NCI-H345 treated with DMSO at 0.1 percent for 48 hours (cell line): Measurements from ENCODE around the gene IVD.

Source experiments
- DNase-seq: peaks from one replicate; lab custom pipeline; 2025; ENCODE audit not compliant: unreplicated experiment; lab: John Stamatoyannopoulos, UW

The IVD gene

GRCh38 chr15:40412095-40412759 is 6.6 kb downstream of the IVD start:
- no peak for DNase-seq

GRCh38 chr15:40413036-40413435 is 7.4 kb downstream of the IVD start:
- no peak for DNase-seq

- DNase-seq: no peak
Observed at GRCh38 chr15:40414816-40415215, 9.2 kb downstream of the IVD start.

- no peak for DNase-seq
Observed at GRCh38 chr15:40415226-40415625, 9.6 kb downstream of the IVD start.

GRCh38 chr15:40416056-40416455 is 10.5 kb downstream of the IVD start:
- no peak for DNase-seq

GRCh38 chr15:40418126-40418525 is 12.5 kb downstream of the IVD start:
- no peak for DNase-seq

GRCh38 chr15:40420071-40420713 is 14.6 kb downstream of the IVD start:
- DNase-seq: no peak

- no peak for DNase-seq
Observed at GRCh38 chr15:40420793-40421192, 15.2 kb downstream of the IVD start.

- DNase-seq: no peak
Observed at GRCh38 chr15:40421246-40422157, 15.9 kb downstream of the IVD start.

GRCh38 chr15:40424483-40425115 is 19.0 kb downstream of the IVD start:
- DNase-seq: no peak

- no peak for DNase-seq
Observed at GRCh38 chr15:40425681-40426080, 20.1 kb downstream of the IVD start.

GRCh38 chr15:40427188-40427587 is 21.6 kb downstream of the IVD start:
- no peak for DNase-seq

GRCh38 chr15:40428185-40428584 is 22.6 kb downstream of the IVD start:
- DNase-seq: no peak

GRCh38 chr15:40429068-40429710 is 23.6 kb downstream of the IVD start:
- no peak for DNase-seq

GRCh38 chr15:40430271-40430805 is 24.7 kb downstream of the IVD start:
- no peak for DNase-seq

- no peak for DNase-seq
Observed at GRCh38 chr15:40435023-40435709, 29.6 kb downstream of the IVD start.

- no peak for DNase-seq
Observed at GRCh38 chr15:40435710-40436089, 30.1 kb downstream of the IVD start.

- DNase-seq: no peak
Observed at GRCh38 chr15:40436116-40436891, 30.7 kb downstream of the IVD start.
